HT1080 (cell line): ENCODE results near the gene RHEX. TPM values are rescaled to one million over a fixed set of nuclear protein-coding genes. Genes with fewer than 3 reads are reported as not detected.
"Not testable (repeated sequence)": the region's sequence is repeated elsewhere in the genome, so short reads cannot be mapped to it uniquely, and the experiment has no call there.

Experiments used
- DNase-seq: peaks from one replicate; pipeline ENCODE4 v3.0.0-alpha.2; 2015; ENCODE audit warnings: low read depth
- polyA plus RNA-seq, 2 experiments: library from polyadenylated mRNA; depleted of rRNA; stranded (reverse); fragments of >200 nt; gene quantifications; 2 replicates each; pipeline ENCODE4 v1.2.3, GENCODE V29; 2015
- total RNA-seq: library from RNA; depleted of rRNA; stranded (reverse); fragments of >200 nt; shearing (Covaris generic); gene quantifications from 2 replicates; pipeline ENCODE4 v1.2.3, GENCODE V29; 2014; rRNA removed

Gene RHEX
- total RNA-seq = not detected in 2 replicates
- polyA plus RNA-seq (2015; cell fraction: cytosol; rRNA removed) = not detected in 2 replicates
- not detected in 2 replicates for polyA plus RNA-seq (2015; cell fraction: nucleus; rRNA removed)

GRCh38 chr1:206052919-206053610 is at the start of gene RHEX:
Gene RHEX, plus strand, starts transcription at chr1:206053173. Its CDS starts 44,656 bp downstream, at chr1:206097829.
- not testable (repeated sequence) for DNase-seq

GRCh38 chr1:206003854-206004800 is 48.8 kb upstream of the RHEX start:
- no peak for DNase-seq

- DNase-seq = no peak
Measured at GRCh38 chr1:206004826-206005225, 48.1 kb upstream of the RHEX start.

GRCh38 chr1:206005234-206005633 is 47.7 kb upstream of the RHEX start:
- DNase-seq = no peak

- DNase-seq = no peak
Measured at GRCh38 chr1:206005778-206006180, 47.2 kb upstream of the RHEX start.

- DNase-seq = no peak
Measured at GRCh38 chr1:206006946-206007345, 46.0 kb upstream of the RHEX start.

- DNase-seq = no peak
Measured at GRCh38 chr1:206010060-206010459, 42.9 kb upstream of the RHEX start.

- DNase-seq = no peak
Measured at GRCh38 chr1:206011057-206011456, 41.9 kb upstream of the RHEX start.

GRCh38 chr1:206012086-206012859 is 40.7 kb upstream of the RHEX start:
- no peak for DNase-seq

GRCh38 chr1:206013026-206013795 is 39.8 kb upstream of the RHEX start:
- no peak for DNase-seq

GRCh38 chr1:206014601-206015000 is 38.4 kb upstream of the RHEX start:
- no peak for DNase-seq

- DNase-seq = no peak
Measured at GRCh38 chr1:206015071-206015470, 37.9 kb upstream of the RHEX start.

- no peak for DNase-seq
Measured at GRCh38 chr1:206020393-206021007, 32.5 kb upstream of the RHEX start.

- DNase-seq = no peak
Measured at GRCh38 chr1:206021008-206021625, 31.9 kb upstream of the RHEX start.

GRCh38 chr1:206021626-206022365 is 31.2 kb upstream of the RHEX start:
- DNase-seq = peak; percentile 87

- DNase-seq = no peak
Measured at GRCh38 chr1:206022766-206023165, 30.2 kb upstream of the RHEX start.

GRCh38 chr1:206023695-206024094 is 29.3 kb upstream of the RHEX start, which contains the start of gene CTSE:
Gene CTSE, minus strand, starts transcription at chr1:206023895. Its CDS starts 104 bp downstream, at chr1:206023791.
- DNase-seq = no peak

- DNase-seq = no peak
Measured at GRCh38 chr1:206025283-206025820, 27.6 kb upstream of the RHEX start.

GRCh38 chr1:206029484-206029883 is 23.5 kb upstream of the RHEX start:
- no peak for DNase-seq
